T-helper 1 cell treated with Interleukin-12 subunit alpha and Interleukin-12 subunit beta and Interleukin-4 antibody, amounts not matched to agents 30 ng/mL and 1 ng/mL, for 36 hours (primary cell): ENCODE measurements around the gene F12. TPM values are rescaled to one million over a fixed set of nuclear protein-coding genes. Genes with fewer than 3 reads are reported as not detected.
"Not testable (repeated sequence)": the region's sequence is repeated elsewhere in the genome, so short reads cannot be mapped to it uniquely, and the experiment has no call there.

ENCODE experiments used
- intact Hi-C: fragments of 100-400 bp; cut with micrococcal nuclease; formaldehyde crosslinking; loops from one replicate; pipeline ENCODE4 v1.15.1; 2024
- total RNA-seq: library from RNA; stranded (reverse); gene quantifications from 2 replicates; pipeline ENCODE4 v1.2.3, GENCODE V29; 2022

F12 gene
- total RNA-seq, 1 donor from 2014 or later = 0.22 TPM

DNA sequence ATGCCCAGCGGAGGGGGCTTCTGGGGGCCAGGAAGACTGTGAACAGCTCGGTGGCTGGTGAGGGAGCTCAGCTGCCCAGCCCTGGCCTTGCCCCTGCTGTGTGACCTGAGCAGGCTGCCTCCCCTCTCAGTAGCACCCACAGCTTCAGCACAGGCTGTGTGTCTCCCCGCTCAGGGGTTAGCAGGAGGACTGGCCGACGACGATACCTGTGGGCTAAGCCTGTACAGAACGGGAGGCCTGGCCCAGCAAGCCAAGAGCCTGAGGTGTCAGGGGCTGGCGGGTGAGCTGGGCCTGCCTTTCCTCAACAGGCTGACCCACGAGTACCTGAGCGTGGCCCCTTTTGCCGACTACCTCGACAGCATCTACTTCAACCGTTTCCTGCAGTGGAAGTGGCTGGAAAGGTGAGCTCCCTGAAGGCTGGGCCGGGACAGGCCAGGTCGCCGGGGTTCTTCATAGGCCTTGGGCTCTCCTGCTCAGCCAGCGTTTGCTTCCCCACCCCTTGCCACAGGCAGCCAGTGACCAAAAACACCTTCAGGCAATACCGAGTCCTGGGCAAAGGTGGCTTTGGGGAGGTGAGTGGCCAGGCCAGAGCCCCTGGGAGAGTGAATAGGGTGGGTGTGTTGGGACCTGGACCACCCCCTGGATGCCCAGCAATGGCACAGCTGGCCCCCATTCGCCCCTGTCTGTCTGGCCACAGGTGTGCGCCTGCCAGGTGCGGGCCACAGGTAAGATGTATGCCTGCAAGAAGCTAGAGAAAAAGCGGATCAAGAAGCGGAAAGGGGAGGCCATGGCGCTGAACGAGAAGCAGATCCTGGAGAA lies 23.7 kb upstream of the F12 start:
- intact Hi-C loops = no loop called here

DNA sequence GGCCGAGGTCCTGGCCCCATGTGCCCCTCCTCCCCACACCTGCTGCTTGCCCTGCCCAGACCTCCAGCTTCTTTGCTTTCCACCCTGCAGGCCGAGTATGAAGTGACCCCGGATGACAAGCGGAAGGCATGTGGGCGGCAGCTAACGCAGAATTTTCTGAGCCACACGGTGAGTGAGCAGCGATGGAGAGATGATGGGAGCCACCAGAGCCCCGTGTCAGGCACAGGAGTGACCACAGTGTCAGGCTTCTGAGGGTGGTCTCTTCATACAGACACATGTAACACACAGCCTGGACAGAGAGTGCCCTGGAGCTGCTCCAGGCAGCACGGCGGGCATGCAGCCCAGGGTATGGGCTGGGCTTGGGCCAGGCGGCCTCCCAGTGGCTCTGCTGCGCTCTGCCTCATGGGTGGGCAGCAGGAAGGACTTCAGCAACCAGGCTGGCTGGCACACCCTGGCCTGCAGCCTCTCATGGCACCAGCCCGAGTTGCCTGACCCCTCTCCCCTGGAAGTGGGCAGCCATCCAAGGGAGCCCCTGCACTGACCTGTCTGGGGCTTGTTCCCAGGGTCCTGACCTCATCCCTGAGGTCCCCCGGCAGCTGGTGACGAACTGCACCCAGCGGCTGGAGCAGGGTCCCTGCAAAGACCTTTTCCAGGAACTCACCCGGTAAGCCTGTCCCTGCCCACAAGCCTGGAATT lies 22.9 kb upstream of the F12 start:
- intact Hi-C loops = no loop called here

DNA sequence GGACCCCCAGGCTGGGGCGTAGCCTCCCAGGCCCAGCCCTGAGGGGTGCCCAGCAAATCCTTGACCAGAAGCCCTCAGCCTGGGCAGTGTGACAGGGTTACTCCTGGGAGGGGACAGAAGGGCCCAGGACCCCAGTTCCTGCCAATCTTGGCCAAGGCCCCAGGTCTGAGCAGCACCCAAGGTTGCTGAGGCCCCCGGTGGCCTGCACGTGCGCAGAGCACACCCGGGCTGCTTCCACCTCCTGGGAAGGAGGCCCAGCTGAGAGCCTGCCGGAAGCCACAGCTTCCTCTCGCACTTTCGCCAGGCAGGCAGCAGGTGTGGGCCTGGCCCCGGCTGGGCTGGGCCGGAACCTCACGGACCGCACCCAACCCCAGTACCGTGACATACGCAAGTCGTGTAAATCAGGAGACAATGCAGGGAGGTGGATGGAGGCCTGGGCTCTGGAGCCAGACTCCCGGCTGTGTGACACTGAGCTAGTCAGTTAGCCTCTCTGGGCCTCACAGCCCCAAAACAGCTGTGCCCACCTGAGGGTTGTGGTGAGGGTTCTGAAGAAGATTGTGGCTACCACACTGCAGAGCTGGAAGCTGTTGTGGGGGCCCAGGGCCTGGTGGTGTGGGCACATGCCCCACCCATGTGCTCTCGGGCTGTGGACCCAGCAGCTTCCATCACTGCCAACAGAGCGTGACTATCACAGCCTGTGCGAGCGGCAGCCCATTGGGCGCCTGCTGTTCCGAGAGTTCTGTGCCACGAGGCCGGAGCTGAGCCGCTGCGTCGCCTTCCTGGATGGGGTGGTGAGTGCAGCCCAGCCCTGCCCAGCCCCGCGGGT lies 22.2 kb upstream of the F12 start:
- intact Hi-C loops = no loop called here

DNA sequence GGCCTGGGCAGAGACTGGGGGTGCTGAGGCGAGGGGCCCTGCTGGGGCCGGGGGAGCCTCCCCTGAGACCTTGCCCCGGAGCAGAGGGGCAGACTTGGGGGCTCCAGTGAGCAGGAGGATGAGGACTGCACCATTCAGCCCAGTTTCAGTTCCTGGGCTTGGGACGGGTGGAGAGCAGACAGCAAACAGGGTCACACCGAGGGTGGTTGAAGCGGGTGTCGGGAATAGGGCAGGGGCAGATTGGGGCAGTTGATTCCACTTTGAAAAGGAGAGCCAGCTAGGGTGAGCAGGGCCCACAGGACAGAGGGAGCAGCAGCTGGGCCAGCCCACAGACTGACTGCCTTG lies 21.6 kb upstream of the F12 start:
- intact Hi-C loops = no loop called here

DNA sequence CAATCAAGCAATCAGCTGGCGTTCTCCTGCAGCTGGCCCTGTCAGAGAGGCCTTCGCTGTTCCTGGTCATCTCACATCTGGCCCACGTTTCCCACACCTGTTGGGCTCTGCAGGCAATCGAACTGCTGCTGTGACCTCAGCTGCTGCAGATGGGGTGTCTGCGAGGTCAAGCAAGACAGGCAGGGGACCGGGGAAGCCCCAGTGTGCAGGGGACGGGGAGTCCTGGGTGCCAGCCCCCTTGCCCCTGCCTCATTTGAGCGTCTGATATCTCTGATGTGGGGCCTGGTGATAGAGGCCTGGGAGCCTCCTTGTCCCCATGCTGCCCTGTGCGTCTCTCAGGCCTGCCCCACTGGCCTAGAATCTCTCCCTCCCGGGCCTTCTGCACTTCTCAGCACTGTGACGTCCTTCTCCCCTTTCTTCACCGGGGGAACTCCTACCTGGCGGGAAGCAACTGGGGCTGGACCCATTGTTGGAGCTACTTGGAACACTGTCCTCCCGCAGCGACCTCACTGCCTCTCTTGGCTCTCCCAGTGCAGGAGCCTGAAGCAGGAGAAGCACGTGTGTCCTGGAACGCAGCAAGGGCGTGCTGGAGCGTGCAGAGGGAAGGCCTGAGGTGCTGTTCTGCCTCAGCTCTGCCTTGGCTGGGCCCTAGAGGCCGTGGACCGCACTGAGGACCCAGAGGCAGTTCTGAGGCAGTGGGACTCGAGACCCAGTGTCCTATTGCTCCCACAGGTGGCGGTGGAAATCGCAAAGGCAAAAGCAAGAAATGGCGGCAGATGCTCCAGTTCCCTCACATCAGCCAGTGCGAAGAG lies 21.0 kb upstream of the F12 start:
- intact Hi-C loops = no loop called here

DNA sequence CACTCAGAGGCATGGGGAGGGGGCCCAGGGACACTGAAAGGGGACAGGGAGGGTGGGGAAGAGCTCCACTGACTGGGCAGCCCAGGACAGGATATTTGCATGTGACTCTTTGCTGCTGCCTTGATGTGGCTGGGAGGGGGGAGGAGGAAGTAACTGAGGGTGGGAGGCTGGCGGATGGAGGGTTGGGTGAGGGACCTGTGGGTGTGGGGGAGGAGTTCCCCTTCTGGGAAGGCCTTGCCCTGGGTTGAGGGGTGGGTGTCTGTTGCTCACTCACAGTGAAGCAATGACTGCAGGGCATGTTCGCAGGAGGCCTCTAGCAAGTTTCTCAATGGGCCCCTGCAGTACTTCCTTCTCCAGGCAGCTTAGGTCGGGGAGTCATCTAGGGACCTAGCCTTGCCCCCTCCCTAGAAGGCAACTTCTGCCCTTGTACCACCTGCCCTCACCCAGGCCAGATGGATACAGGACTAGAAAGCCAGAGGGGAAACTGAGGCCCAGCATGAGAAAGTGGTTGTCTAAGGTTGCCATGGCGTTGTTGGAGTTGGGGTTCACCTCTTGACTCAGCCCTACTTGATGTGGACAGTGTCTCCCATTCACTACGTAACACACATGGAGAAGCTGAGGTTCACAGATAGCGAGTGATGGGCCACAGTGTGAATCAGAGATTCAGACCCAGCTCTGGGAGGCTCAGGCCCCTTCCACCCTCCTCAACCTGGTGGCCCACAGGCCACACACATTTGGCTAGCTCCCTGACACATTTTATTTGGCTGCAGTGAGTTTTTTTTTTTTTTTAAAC lies 20.1 kb upstream of the F12 start:
- intact Hi-C loops = loop anchor here (1.0 to 5.0 kb wide), 2 partner anchors 16 to 892 kb away; partner anchors contain the start of gene RNF44

DNA sequence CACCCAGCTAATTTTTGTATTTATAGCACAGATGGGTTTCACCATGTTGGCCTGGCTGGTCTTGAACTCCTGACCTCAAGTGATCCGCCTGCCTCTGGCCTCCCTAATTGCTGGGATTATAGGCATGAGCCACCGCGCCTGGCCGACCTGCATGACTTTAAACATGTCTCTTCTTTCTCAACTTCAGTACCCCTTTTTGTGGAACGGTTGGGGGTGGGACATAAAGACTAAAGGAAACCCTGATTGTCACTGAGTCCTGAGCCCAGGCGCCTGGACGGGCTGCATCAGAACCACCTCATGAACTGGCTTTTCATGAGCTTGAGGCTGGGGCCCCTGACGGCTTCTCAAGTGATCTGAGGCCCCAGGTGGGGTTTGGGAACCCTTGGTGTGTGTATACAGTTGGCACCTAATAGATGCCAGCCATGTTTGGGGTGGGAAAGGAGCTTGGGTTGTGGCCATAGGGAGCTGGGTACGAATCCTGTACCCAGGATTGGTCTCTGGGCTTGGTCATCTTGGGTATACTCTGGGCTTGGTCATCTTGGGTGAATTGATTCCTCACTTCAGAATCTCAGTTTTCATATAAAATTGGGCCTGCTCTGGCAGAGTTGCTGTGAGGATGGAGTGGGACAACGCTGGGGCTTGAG lies 19.3 kb upstream of the F12 start:
- intact Hi-C loops = loop anchor here (1.0 to 5.0 kb wide), 2 partner anchors 17 to 891 kb away; partner anchors contain the start of gene RNF44

DNA sequence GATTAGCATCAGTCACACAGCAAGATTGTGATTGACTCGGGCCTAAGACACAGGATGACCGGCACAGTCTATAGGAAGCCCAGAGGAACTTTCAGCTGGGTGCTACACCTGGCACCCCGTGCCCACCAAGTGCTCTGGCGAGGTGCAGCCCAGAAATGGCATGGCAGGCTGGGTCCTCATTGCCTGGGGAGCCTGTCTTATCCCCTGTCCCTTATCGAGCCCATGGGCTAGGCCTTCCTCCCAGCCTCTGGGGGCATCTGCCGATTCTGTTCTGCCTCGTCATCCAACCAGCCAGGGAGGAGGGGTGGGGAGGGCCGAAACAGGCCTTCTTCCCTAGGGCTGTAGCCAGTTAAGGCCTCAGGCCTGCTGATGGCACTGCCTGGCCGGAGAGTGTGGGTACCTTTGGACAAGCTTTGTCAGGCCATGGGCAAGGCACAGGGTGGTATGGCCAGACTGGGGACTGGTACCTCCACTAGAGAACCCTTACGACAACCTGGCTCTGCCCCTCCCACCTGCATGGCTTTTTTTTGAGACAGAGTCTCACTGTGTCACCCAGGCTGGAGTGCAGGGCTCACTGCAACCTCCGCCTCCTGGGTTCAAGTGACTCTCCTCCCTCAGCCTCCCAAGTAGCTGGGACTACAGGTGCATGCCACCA lies 18.7 kb upstream of the F12 start:
- intact Hi-C loops = loop anchor here (2.0 to 5.0 kb wide), 4 partner anchors 71 to 891 kb away; partner anchors contain the start of genes PRELID1, RAB24, RGS14 and RNF44

DNA sequence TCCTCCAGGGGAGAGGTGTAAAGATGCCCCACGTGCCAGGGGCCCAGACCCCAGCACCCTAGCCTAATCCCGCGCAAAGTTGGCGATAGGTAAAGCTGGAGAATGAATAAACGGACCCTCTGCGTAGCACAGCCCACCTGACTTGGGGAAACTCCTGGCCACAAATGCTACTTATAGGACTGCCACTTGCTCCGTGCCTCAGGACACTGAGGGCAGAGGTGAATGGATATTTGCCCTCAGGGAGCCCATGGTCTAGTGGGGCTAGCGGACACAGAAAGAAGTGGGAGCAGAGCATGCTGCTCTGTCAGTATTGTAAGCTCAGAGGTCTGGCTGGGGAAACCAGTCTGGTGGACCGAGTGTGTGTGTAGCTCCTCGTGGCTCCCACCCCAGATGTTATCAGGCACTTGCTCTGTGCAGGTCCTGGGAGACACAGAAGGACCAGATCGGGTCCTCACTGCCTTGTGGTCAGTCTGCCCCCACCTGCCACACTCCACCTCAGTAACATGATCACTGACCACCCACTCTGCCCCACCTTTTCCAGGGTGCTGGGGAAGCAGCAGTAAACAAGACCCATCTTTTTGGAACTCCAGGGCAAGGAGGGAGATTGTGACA lies 18.0 kb upstream of the F12 start:
- intact Hi-C loops = loop anchor here (2.0 to 5.0 kb wide), 4 partner anchors 71 to 890 kb away; partner anchors contain the start of genes PRELID1, RAB24, RGS14 and RNF44

DNA sequence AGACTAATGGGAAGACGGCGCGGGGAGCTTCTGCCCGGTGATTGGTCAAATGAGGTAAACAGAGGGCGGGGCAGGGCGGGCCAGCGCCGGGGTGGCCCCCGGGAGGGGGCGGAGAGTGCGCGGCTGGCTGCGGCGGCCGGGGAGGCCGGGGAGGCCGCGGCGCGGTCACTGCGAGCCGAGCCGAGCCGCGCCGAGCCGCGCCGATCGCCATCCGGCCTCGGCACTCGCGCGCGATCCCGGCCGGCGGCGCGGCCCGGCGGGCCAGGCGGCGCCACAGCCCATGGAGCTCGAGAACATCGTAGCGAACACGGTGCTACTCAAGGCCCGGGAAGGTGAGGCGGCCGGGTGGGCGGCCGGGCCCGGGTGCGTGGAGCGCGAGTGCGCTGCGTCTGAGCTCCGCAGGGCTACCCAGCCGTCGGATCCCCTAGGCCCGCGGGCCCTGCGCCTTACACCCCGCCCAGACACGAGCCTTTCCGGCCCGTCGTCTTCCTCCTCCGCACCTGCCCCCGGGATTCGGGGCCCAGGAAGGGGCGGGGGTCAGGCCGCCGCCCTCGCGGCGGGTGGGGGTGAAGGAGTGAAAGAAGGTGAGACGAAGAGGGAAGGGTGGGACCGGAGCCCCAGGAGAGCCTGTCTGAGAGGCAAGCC lies 17.3 kb upstream of the F12 start, which contains the start of gene GRK6:
Gene GRK6 (plus strand): TSS at position 111 of the 645 bp plus-strand sequence. CDS start 170 bp downstream, at position 281.
- intact Hi-C loops = loop anchor here (1.0 to 5.0 kb wide), 11 partner anchors 28 to 889 kb away; partner anchors contain the start of genes PDLIM7, PRELID1, RAB24 and RGS14

DNA sequence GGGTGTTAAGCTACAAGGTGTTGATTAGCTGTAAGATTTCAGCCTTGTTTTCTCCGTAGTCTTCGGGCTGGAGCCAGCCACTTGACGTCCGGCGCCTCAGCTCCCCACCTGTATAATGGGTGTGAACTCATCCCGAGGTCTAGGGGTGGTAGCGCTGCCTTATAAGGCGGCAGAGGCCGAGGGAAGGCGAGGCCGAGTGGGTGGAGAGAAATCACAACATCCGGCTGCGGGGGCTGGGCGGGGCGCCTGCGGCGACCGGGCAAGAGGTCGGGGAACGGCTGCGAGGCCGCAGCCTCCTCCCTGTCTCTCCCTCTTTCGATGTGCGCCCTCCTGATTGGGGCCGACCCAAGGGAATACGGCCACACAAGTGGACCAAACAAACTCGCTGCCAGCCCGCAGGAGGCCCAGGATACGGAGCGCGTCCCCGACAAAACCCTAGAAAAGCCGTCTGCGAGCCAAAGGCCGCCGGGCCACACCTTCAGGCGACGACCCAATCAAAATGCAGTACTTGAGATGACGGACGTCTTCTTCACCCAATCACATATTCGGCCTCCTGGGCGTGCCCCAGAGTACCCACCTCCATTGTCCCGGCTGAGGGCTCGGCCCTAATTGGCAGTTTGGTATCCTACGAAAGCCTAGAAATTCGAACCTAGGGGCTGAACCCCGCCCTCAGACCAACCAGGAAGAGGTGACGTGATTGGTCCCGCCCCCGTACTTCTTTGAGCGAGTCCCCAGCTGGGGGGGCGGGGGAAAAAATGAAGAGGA lies 16.6 kb upstream of the F12 start:
- intact Hi-C loops = loop anchor here (1.0 to 5.0 kb wide), 14 partner anchors 22 to 1037 kb away; partner anchors contain the start of genes HIGD2A, LMAN2, NOP16 and PDLIM7

DNA sequence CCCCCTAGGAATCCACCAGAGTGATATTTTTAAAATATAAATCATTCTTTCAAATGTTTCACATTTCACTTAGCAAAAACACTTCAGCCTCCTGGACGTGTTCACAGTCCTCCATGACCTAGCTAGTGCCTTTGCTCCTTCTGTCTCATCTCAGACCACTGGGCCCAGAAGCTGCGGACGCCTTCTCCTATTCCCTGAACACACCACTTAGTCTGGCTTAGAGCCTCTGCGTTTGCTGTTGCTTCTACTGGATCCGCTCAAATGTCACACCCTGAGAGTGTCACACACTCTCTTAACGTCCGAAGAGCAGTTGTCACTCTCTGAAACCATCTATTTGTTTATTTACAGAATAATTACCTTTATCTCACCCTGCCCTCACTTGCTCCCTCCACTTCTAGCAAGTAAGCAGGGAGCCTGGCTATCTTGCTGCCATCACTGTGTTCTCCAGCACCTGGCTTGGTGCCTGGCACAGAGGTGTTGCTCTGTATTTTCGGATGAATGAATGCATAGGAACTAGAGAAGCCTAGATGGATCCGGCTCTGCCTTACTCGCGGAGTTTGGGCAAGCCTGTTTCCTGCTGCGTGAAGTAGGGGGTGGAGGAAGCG lies 15.9 kb upstream of the F12 start:
- intact Hi-C loops = loop anchor here (1.0 to 5.0 kb wide), 4 partner anchors 21 to 1036 kb away; partner anchors contain the start of genes HIGD2A, LMAN2, NOP16 and RNF44

DNA sequence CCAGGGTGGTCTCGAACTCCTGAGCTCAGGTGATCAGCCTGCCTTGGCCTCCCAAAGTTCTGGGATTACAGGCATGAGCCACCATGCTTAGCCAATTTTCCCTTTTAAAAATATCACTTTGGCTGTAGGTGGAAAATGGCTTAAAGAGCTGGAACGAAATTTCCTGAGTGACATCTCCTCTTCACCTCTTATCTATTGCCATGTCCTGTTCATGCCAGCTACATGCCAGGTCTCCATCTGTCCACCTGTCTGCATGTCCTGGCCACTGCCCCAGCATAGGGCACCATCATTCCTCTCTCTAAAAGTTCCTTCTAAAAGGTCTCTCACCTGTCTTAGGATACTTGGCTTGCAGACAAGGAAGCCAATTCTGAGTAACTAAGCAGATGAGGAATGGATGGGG lies 14.3 kb upstream of the F12 start:
- intact Hi-C loops = loop anchor here (2.0 kb wide), 1 partner anchor 1035 kb away; the partner anchor contains the start of genes HIGD2A and NOP16

DNA sequence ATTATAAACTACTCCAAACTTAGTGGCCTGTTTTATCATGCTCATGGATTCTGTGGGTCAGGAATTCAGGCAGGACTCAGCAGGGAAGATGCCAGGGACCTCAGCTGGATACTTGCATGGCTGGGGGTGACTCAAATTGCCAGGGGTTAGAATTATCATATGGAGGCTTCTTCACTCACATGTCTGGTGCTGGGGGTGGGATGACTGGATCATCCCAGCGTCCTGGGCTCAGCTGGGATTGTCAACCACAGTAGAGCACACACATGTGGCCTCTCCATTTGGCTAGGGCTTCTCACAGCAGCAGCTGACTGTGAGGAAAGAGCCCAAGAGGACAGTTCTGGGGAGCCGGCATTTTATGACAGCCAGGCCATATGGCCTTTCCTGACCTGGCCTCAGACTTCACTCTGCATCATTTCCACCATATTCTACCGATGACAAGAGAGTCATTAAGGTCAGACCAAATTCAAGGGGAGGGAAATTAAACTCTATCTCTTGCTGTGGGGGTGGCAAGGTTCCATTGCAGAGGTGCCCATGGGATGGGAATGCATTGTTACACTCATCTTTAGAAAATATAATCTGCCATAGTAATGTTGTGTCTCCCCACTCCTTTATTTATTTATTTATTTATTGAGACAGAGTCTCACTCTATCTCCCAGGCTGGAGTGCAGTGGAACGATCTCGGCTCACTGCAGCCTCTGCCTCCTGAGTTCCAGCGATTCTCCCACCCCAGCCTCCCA lies 11.9 kb upstream of the F12 start:
- intact Hi-C loops = no loop called here

DNA sequence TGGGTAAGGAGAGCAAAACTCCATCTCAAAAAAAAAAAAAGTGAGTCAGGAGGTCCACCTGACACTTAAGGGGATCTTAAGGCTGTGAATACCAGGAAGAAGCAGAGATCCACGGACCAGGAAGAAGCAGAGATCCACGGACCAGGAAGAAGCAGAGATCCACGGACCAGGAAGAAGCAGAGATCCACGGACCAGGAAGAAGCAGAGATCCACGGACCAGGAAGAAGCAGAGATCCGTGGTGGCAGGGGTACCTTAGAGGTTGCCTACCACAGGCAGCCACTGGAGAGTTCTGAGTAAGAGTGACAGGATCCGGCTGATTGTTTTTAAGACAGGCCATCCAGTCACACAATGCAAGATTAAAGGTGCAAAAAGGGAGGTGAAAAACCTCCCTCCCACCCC lies 11.1 kb upstream of the F12 start:
- intact Hi-C loops = not testable (repeated sequence)
